K562 (cell line): ENCODE results near the gene CSK. TPM values are rescaled to one million over a fixed set of nuclear protein-coding genes. Genes with fewer than 3 reads are reported as not detected.

Experiments
- ATAC-seq: fragments of 200-7000 bp; cut with Tn5 transposase; 3 replicates; pipeline ENCODE4 v1.9.1; 2020; ENCODE audit warnings: moderate library complexity
- BruUV-seq: library from RNA; stranded (reverse); fragments of 400-500 nt; replicated peaks from 2 replicates; lab custom pipeline; 2021; lab: Mats Ljungman, UMichigan
- CTCF ChIA-PET: fragments of 300-600 bp; formaldehyde crosslinking; extraction: SDS; loops from one replicate; lab custom pipeline; 2021; ENCODE audit warnings: low intra/inter-chr PET ratio; lab: Yijun Ruan, JAX
- POLR2A ChIA-PET: fragments of 300-600, 350-650 bp; sonication (Branson Sonifier 250); formaldehyde crosslinking; extraction: SDS; loops from one replicate; lab custom pipeline; 2021; ENCODE audit warnings: antibody characterized with exemption, inconsistent platforms; lab: Yijun Ruan, JAX
- DNase-seq, 4 experiments: peaks; one replicate each; pipeline versions ENCODE4 v3.0.0 to v3.0.0-alpha.2; 2011 to 2018; ENCODE audit warnings: low spot score in 3 of 4, mixed read lengths in 3 of 4; ENCODE audit errors: extremely low read depth in 1 of 4
- FAIRE-seq: peaks from 2 replicates; lab custom pipeline; 2011; peaks lifted over from hg19 to GRCh38; lab: Jason Lieb, UNC
- H2AFZ ChIP-seq: 2 replicates; pipeline ENCODE4 v1.6.0; 2011; ENCODE audit warnings: low read depth, low read length, control low read depth, inconsistent platforms
- H3K27ac ChIP-seq: fragments of 200-600 bp; 3 replicates; pipeline ENCODE4 v1.8.0; 2011; ENCODE audit warnings: low read depth, mild to moderate bottlenecking, control low read depth, inconsistent platforms, low read length, moderate library complexity, mixed read lengths; ENCODE audit errors: extremely low read depth
- H3K27me3 ChIP-seq, 2 experiments: fragments of 300-600 bp in 1 of 2; 2 replicates in 1 of 2; 3 replicates in 1 of 2; pipeline versions ENCODE4 v1.6.0 to v1.8.0; 2011; ENCODE audit warnings: inconsistent platforms in 2 of 2, low read length in 2 of 2, mild to moderate bottlenecking in 1 of 2, mixed read lengths in 1 of 2, moderate library complexity in 1 of 2; ENCODE audit not compliant: control insufficient read depth in 2 of 2, insufficient read depth in 2 of 2
- H3K36me3 ChIP-seq: fragments of 300-600 bp; 3 replicates; pipeline ENCODE4 v1.8.0; 2011; ENCODE audit warnings: mild to moderate bottlenecking, low read length, inconsistent platforms; ENCODE audit not compliant: control insufficient read depth, insufficient read depth
- H3K4me1 ChIP-seq, 2 experiments: fragments of 200-600 bp in 1 of 2; replicated peaks in 1 of 2; 2 replicates in 1 of 2; 3 replicates in 1 of 2; pipeline versions ENCODE4 v1.5.1 to v1.8.0; 2011; ENCODE audit warnings: inconsistent platforms in 2 of 2, low read length in 2 of 2, mild to moderate bottlenecking in 1 of 2, mixed read lengths in 1 of 2, moderate library complexity in 1 of 2; ENCODE audit not compliant: control insufficient read depth in 2 of 2, insufficient read depth in 2 of 2
- H3K4me2 ChIP-seq: 2 replicates; pipeline ENCODE4 v1.6.1; 2011; ENCODE audit warnings: low read length, control low read depth, inconsistent platforms, mixed read lengths; ENCODE audit not compliant: insufficient read depth
- H3K4me3 ChIP-seq: fragments of 200-600 bp; sonication (generic), shearing (Covaris generic); 2 replicates; pipeline ENCODE4 v1.5.1; 2016; ENCODE audit warnings: control low read depth, inconsistent platforms
- H3K79me2 ChIP-seq: fragments of 200-600 bp; 3 replicates; pipeline ENCODE4 v1.8.0; 2011; ENCODE audit warnings: low read length, inconsistent platforms; ENCODE audit not compliant: control insufficient read depth, insufficient read depth
- H3K9ac ChIP-seq, 2 experiments: 2 replicates each; pipeline versions ENCODE4 v1.6.0 to v1.6.1; 2011; ENCODE audit warnings: low read depth in 2 of 2, low read length in 2 of 2, control low read depth in 1 of 2, inconsistent platforms in 1 of 2, mild to moderate bottlenecking in 1 of 2, mixed read lengths in 1 of 2; ENCODE audit not compliant: insufficient read depth in 1 of 2
- H3K9me1 ChIP-seq: one replicate; pipeline ENCODE4 v1.6.0; 2011; ENCODE audit warnings: inconsistent platforms, mild to moderate bottlenecking, low read length, moderate library complexity; ENCODE audit not compliant: control insufficient read depth, insufficient read depth
- H3K9me3 ChIP-seq: replicated peaks from 2 replicates; pipeline ENCODE4 v1.5.1; 2011; ENCODE audit warnings: low read depth, low read length, inconsistent platforms; ENCODE audit not compliant: control insufficient read depth, insufficient read depth
- H4K20me1 ChIP-seq: replicated peaks from 2 replicates; pipeline ENCODE4 v1.6.1; 2011; ENCODE audit warnings: low read length, inconsistent platforms, mixed read lengths; ENCODE audit not compliant: control insufficient read depth, insufficient read depth
- BRD4 ChIP-seq: fragments of 200-600 bp; sonication (generic); IDR thresholded peaks from 2 replicates; pipeline ENCODE4 v1.6.1; 2017; ENCODE audit warnings: inconsistent platforms
- POLR2A ChIP-seq: fragments of 450-650 bp; conservative IDR thresholded peaks from 2 replicates; pipeline ENCODE4 v1.6.1; 2016
- TCFL5 ChIP-seq: fragments of 250-450 bp; sonication (Bioruptor Pico); conservative IDR thresholded peaks from 2 replicates; pipeline ENCODE4 v1.6.1; 2021; ENCODE audit warnings: mild to moderate bottlenecking, moderate library complexity, matching md5 sums
- ZNF224 ChIP-seq: sonication (generic); formaldehyde crosslinking; IDR thresholded peaks from 2 replicates; pipeline ENCODE4 v1.8.0; 2022; ENCODE audit warnings: mild to moderate bottlenecking, missing genetic modification reagents
- WGBS: fragments of 100-300 bp; shearing (Covaris generic); methylation state at CpG from one replicate; pipeline ENCODE4 v1.1.6; 2016; ENCODE audit warnings: low coverage, mixed read lengths; ENCODE audit not compliant: insufficient coverage; ENCODE audit errors: missing lambda C conversion rate; 5-methylcytosine and 5-hydroxymethylcytosine counted together
- in situ Hi-C: fragments of 300-500 bp; cut with MboI; formaldehyde crosslinking; loops from 4 replicates; pipeline ENCODE4 v1.15.0; 2018; ENCODE audit warnings: inconsistent platforms, mixed read lengths
- intact Hi-C: fragments of 100-400 bp; cut with micrococcal nuclease; formaldehyde crosslinking; loops from 2 replicates; pipeline ENCODE4 v1.14.2; 2022
- polyA plus RNA-seq, 8 experiments: library from polyadenylated mRNA; depleted of rRNA in 4 of 8; stranded (reverse) in 5 of 8; unstranded in 3 of 8; fragments of >200 nt; fragmentation: Nextera tagmentation in 2 of 8; fragmentation: Illumina TruSeq in 1 of 8; extraction: Ambion mirVana in 2 of 8; extraction: Trizol in 1 of 8; gene quantifications; 2 replicates each; pipeline versions ENCODE4 v1.2.1 to v1.2.3, GENCODE V29; 2011 to 2014; ENCODE audit warnings: inconsistent platforms in 1 of 8, missing spikeins in 1 of 8
- total RNA-seq, 7 experiments: library from RNA; depleted of rRNA in 6 of 7; stranded (reverse); fragments of >200 nt in 6 of 7; fragmentation: Illumina TruSeq in 2 of 7; extraction: Trizol in 2 of 7; gene quantifications; 2 replicates each; pipeline versions ENCODE4 v1.2.1 to v1.2.3, GENCODE V29; 2011 to 2021; ENCODE audit warnings: low replicate concordance in 1 of 7
- TF ChIP-seq, protein P1 (sequence below): fragments of 450-650 bp; formaldehyde crosslinking; IDR thresholded peaks from 2 replicates; pipeline ENCODE4 v1.4.0; 2020; ENCODE audit warnings: mild to moderate bottlenecking, mixed read lengths
- TF ChIP-seq, protein P2 (sequence below), 2 experiments: fragments of 150-350 bp in 1 of 2; IDR thresholded peaks; 2 replicates each; pipeline ENCODE4 v1.6.1; 2012 to 2016; ENCODE audit warnings: low read depth in 2 of 2, low read length in 2 of 2, mild to moderate bottlenecking in 1 of 2, moderate library complexity in 1 of 2
- TF ChIP-seq, protein P3 (sequence below): fragments of 250-450 bp; sonication (Bioruptor Pico); IDR thresholded peaks from 2 replicates; pipeline ENCODE4 v1.5.0; 2021; ENCODE audit warnings: mild to moderate bottlenecking, borderline replicate concordance

The CSK gene
- total and polyA plus RNA-seq, 9 of the 15 experiments (the other 6 are each of a cell fraction or from before 2014, with no cell fraction given) = 1.5 to 112 (median 22.5) TPM

DNA sequence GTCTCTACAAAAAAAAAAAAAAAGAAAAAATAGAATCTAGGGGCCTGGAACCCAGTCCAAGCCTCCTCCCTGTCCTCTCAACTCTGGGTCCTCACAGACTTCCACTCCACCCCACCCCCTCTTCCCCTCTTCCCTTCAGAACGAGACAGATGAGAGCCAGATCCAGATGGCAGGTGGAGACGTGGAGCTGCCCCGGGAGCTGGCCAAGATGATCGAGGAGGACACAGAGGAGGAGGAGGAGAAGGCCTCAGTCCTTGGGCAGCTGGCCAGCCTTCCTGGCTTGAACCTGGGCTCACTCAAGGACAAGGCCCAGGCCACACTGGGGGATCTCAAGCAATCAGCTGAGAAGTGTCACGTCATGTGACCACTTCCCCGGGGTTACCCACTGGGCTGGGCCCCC is 48.1 kb downstream of the CSK start:
- no peak for DNase-seq
- WGBS = 5% methylated on average over 5 of the region's 6 CpGs
- peaks cover 0 to 17% of the 10 kb centered on the region in 2 experiments; a peak in 2 of 5 replicates for H3K4me1 ChIP-seq
- H4K20me1 ChIP-seq = peaks cover 13% of the 10 kb centered on the region; the same call in 1 of the 2 replicates
- no peak for ATAC-seq
- in situ Hi-C loops (no loop called here), intact Hi-C loops (no loop called here)
- no TSS peak for BruUV-seq
- no peaks in the 10 kb centered on the region for H3K79me2 ChIP-seq
- no peaks in the 10 kb centered on the region for H3K9me1 ChIP-seq
- FAIRE-seq = no peak
- no peak overlapping the region for H2AFZ ChIP-seq
- no peaks in the 10 kb centered on the region for H3K9me3 ChIP-seq
- peaks cover 18 to 45% of the 10 kb centered on the region in 2 experiments; a peak in 4 of 5 replicates for H3K27me3 ChIP-seq
- no peak overlapping the region for H3K27ac ChIP-seq
- TF ChIP-seq POLR2A = no peak
- TF ChIP-seq, protein P1, sequence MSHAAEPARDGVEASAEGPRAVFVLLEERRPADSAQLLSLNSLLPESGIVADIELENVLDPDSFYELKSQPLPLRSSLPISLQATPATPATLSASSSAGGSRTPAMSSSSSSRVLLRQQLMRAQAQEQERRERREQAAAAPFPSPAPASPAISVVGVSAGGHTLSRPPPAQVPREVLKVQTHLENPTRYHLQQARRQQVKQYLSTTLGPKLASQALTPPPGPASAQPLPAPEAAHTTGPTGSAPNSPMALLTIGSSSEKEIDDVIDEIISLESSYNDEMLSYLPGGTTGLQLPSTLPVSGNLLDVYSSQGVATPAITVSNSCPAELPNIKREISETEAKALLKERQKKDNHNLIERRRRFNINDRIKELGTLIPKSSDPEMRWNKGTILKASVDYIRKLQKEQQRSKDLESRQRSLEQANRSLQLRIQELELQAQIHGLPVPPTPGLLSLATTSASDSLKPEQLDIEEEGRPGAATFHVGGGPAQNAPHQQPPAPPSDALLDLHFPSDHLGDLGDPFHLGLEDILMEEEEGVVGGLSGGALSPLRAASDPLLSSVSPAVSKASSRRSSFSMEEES (CRISPR knock-in tag) = peak; percentile 47
- ChIA-PET POLR2A (interaction anchor here (0.9 kb wide), 1 partner anchor 14 kb away, joined by 4 read pairs; no protein-coding TSS in a partner anchor), CTCF (no interaction called here)
- H3K36me3 ChIP-seq = no peaks in the 10 kb centered on the region
- H3K4me3 ChIP-seq = no peak overlapping the region
- H3K9ac ChIP-seq = no peak overlapping the region
- no peak overlapping the region for H3K4me2 ChIP-seq

DNA sequence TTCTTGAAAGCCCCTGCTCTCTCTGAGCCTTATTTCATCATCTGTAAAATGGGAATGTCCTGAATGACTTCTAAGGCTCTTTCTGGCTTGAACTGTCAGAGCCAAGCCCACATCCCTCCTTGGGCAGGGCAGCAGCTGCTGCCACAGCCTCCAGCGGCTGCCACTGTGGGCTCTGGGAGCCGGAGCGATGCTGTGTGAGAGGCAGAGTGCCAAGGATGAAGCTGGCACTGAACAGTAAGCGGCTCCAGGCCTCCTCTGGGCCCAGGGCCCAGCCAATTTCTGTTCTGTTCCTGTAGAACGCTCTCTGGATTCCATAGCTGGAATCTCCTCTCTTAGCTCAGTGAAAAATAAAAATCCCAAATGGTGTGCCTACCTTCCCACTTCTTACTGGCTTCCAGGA is 49.0 kb downstream of the CSK start:
- peaks cover 18 to 37% of the 10 kb centered on the region in 2 experiments; a peak in 4 of 5 replicates for H3K27me3 ChIP-seq
- no peak overlapping the region for H3K4me3 ChIP-seq
- no TSS peak for BruUV-seq
- H3K4me2 ChIP-seq = no peak overlapping the region
- H3K36me3 ChIP-seq = peaks cover 4% of the 10 kb centered on the region; the same call in 1 of the 3 replicates
- no peak overlapping the region; a peak in 1 of 4 replicates for H3K9ac ChIP-seq
- peaks cover 0 to 17% of the 10 kb centered on the region in 2 experiments; a peak in 2 of 5 replicates for H3K4me1 ChIP-seq
- no peaks in the 10 kb centered on the region for H3K79me2 ChIP-seq
- CTCF ChIA-PET = no interaction called here
- intact Hi-C loops = no loop called here
- no peak for ATAC-seq
- H3K27ac ChIP-seq = no peak overlapping the region
- no peaks in the 10 kb centered on the region for H3K9me3 ChIP-seq
- DNase-seq = no peak
- H3K9me1 ChIP-seq = no peaks in the 10 kb centered on the region
- in situ Hi-C loops = no loop called here
- no peak overlapping the region for H2AFZ ChIP-seq
- WGBS = 7% methylated on average over 5 of the region's 5 CpGs
- peaks cover 17% of the 10 kb centered on the region; the same call in 1 of the 2 replicates for H4K20me1 ChIP-seq
- no peak for FAIRE-seq
- POLR2A ChIA-PET = interaction anchor here (0.7 to 0.8 kb wide), 2 partner anchors 14 to 147 kb away, joined by 3 read pairs; no protein-coding TSS in a partner anchor
- TF ChIP-seq BRD4 (no peak), TCFL5 (CRISPR knock-in tag) (no peak), ZNF224 (no peak)
- TF ChIP-seq, protein P2, sequence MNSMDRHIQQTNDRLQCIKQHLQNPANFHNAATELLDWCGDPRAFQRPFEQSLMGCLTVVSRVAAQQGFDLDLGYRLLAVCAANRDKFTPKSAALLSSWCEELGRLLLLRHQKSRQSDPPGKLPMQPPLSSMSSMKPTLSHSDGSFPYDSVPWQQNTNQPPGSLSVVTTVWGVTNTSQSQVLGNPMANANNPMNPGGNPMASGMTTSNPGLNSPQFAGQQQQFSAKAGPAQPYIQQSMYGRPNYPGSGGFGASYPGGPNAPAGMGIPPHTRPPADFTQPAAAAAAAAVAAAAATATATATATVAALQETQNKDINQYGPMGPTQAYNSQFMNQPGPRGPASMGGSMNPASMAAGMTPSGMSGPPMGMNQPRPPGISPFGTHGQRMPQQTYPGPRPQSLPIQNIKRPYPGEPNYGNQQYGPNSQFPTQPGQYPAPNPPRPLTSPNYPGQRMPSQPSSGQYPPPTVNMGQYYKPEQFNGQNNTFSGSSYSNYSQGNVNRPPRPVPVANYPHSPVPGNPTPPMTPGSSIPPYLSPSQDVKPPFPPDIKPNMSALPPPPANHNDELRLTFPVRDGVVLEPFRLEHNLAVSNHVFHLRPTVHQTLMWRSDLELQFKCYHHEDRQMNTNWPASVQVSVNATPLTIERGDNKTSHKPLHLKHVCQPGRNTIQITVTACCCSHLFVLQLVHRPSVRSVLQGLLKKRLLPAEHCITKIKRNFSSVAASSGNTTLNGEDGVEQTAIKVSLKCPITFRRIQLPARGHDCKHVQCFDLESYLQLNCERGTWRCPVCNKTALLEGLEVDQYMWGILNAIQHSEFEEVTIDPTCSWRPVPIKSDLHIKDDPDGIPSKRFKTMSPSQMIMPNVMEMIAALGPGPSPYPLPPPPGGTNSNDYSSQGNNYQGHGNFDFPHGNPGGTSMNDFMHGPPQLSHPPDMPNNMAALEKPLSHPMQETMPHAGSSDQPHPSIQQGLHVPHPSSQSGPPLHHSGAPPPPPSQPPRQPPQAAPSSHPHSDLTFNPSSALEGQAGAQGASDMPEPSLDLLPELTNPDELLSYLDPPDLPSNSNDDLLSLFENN (IDR thresholded peaks at IDR 0.05; ENCODE audit: low read depth in 2 of 2, low read length in 2 of 2) = no peak
- TF ChIP-seq, protein P3, sequence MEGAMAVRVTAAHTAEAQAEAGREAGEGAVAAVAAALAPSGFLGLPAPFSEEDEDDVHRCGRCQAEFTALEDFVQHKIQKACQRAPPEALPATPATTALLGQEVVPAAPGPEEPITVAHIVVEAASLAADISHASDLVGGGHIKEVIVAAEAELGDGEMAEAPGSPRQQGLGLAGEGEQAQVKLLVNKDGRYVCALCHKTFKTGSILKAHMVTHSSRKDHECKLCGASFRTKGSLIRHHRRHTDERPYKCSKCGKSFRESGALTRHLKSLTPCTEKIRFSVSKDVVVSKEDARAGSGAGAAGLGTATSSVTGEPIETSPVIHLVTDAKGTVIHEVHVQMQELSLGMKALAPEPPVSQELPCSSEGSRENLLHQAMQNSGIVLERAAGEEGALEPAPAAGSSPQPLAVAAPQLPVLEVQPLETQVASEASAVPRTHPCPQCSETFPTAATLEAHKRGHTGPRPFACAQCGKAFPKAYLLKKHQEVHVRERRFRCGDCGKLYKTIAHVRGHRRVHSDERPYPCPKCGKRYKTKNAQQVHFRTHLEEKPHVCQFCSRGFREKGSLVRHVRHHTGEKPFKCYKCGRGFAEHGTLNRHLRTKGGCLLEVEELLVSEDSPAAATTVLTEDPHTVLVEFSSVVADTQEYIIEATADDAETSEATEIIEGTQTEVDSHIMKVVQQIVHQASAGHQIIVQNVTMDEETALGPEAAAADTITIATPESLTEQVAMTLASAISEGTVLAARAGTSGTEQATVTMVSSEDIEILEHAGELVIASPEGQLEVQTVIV = no peak
